ENCODE measurements around the gene MST1. TPM values are rescaled to one million over a fixed set of nuclear protein-coding genes. Genes with fewer than 3 reads are reported as not detected.

MST1 gene
- total RNA-seq, 8 experiments from 2014 or later = 7.7 to 59.9 (median 26.0) TPM

DNA sequence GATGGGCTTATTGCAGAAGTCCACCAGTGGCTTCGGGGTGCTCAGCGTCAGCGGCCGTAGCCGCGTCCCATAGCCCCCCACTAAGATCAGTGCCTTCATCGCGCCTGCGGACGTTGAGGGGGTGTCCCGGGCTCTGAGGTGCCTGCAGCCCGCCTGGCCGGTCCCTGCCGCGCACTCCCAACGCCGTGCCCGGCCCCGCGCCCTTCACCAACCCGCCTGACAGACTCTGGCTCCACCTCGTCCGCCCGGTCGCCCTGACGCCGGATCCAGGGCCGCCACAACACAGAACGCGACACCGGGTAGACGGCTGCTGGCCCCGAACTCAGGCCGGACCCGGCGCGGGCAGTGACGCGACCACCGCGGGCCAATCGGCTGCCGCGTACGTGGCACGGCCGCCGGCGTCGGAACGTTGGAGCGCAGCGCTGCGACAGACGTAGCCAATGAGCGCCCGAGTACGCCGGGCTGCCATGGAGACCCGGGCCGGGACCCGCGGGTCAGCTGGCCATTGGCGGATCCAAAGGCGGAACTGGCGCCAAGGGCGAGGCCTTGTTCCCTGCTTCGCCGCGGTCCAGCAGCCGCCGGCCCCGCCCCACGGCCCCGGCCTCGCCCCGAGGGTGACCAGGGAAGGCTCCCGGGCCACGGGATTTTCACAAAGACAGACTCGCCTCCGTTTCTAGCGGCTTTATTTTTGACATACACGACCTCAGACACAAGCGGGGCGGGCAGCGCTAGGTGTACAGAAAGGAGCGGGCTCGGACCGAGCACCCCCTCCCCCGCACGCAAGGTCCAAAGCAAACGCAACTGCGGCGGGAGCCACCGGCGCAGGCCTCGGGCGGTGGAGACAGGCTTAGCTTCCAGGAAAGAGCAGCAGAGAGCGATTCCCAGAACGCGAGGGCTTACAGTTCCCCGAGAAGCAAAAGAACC is 34.6 kb upstream of the MST1 start, which contains the start of gene GMPPB:
TSS of gene GMPPB (minus strand) at position 324 of the 924 bp plus-strand sequence. CDS start at position 99, 225 bp downstream.
- WGBS, 10 experiments = 0 to 2% (median 0%) methylated on average over 1 to 27 of the region's 102 CpGs; no CpG with 5 or more reads in 1 of the 10 experiments
- peak; percentile 74 to 85 (median 82) for ATAC-seq (replicated peaks in 6 of 8)
- H3K4me1 ChIP-seq (replicated peaks in 1 of 2) = peaks cover 15 to 20% of the 10 kb centered on the region in 2 donors
- in situ Hi-C loops (cut with MboI; ENCODE audit: low pct_unique_long_range_greater_than_20kb in 2 of 9, low sequenced_read_pairs in 9 of 9, unreplicated experiment in 9 of 9) = no loop called here
- H3K27ac ChIP-seq = peak within 1 kb of the TSS; percentile 93 to 96
- peak within 1 kb of the TSS; percentile 80 to 98 (median 93) for H3K4me3 ChIP-seq

DNA sequence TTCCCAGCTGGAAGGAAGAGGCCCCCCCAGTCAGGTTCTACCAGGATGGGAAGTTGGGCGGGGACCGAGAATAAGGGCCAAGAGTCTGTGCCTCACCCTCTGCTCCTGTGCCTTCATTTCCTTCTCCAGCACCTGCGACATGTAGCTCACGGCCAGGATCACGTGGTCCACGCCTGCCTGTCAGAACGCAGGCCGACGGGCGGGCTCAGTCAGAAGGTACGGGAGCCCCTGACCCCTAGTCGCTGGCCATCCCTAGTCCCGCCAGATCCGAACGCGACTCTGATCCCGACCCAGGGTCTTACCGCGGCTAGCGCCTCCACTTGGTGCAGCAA is 34.0 kb upstream of the MST1 start:
- ATAC-seq (replicated peaks in 6 of 8) = peak; percentile 4 to 33 (median 14)
- in situ Hi-C loops (cut with MboI; ENCODE audit: low pct_unique_long_range_greater_than_20kb in 2 of 9, low sequenced_read_pairs in 9 of 9, unreplicated experiment in 9 of 9) = no loop called here

DNA sequence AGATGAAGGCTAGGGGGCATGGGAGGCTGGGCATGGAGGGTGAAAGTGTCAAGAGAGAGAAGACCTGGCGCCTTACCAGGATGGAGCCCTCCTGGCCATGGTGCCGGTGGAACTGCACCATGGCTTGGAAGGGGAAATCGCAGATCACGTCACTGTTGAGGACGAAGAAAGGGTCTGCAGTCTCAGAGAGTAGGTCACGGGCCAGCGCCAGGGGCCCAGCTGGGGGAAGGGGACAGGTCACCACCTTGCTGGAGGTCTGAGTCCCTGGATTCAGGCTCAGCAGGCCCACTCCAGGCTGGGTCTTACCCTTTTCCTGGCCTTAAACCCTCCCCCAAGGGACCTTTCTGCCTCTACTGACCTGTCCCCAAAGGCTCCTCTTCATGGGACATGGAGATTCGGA is 33.6 kb upstream of the MST1 start:
- 0 to 80% (median 47%) methylated on average over 1 to 5 of the region's 8 CpGs; no CpG with 5 or more reads in 4 of the 10 experiments for WGBS, 10 experiments
- in situ Hi-C loops (cut with MboI; ENCODE audit: low pct_unique_long_range_greater_than_20kb in 2 of 9, low sequenced_read_pairs in 9 of 9, unreplicated experiment in 9 of 9) = no loop called here
- H3K27ac ChIP-seq = peak overlapping the region; percentile 93 to 96

More for the DNA sequence above, 34.0 kb upstream of the MST1 start:
- Histone ChIP-seq H3K4me3 (peak overlapping the region; percentile 80 to 98 (median 93)), H3K27ac (peak overlapping the region; percentile 93 to 96), H3K4me1 (replicated peaks in 1 of 2) (peaks cover 20 to 25% of the 10 kb centered on the region in 2 donors)
- 0 to 2% (median 0%) methylated on average over 1 to 9 of the region's 20 CpGs; no CpG with 5 or more reads in 5 of the 10 experiments for WGBS, 10 experiments

DNA sequence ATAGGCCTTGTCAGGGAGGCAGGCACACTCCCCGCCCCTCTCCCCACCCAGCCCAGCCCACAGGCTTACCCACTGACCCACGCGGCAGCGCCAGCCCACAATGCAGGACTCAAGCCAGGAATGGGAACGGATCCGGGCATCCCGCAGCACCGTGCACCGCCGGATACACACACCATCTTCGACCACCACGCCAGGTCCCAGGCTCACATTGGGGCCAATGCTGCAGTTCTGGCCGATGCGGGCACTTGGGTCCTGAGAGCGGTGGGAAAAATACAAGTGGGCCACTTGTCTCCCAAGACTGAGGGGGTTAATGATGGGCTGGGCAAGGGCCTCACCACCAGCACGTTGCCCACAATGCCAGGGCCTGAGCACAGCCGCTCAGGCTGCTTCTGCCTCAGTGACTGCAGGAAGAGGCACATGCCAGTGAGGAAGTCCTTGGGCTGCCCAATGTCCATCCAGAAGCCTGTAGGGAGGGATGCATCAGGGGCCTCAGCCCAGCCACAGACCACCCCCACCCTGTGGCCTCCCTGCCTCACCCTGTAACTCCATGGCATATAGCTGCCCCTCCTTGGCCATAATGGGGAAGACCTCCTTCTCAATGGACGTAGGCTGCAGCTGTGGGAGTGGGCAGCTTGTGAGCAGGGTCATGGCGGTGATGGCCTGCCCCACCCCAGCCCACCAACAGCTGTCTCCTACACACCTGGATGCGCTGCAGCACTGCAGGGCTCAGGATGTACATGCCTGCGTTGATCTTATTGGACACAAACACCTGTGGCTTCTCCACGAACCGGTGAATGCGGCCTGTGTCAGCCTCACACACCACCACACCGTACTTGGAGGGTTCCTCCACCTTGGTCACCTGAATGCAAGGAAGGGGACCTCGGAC is 32.9 kb upstream of the MST1 start:
- Histone ChIP-seq H3K4me1 (replicated peaks in 1 of 2) (peaks cover 20 to 25% of the 10 kb centered on the region in 2 donors), H3K4me3 (peak overlapping the region in 2 of 5 donors; percentile 97 to 98), H3K27ac (no peak overlapping the region)
- 73 to 100% (median 88%) methylated on average over 3 to 11 of the region's 26 CpGs; no CpG with 5 or more reads in 4 of the 10 experiments for WGBS, 10 experiments
- in situ Hi-C loops (cut with MboI; ENCODE audit: low pct_unique_long_range_greater_than_20kb in 2 of 9, low sequenced_read_pairs in 9 of 9, unreplicated experiment in 9 of 9) = no loop called here
- ATAC-seq (replicated peaks in 6 of 8) = no peak

More for the DNA sequence above, 33.6 kb upstream of the MST1 start:
- peak overlapping the region; percentile 80 to 98 (median 93) for H3K4me3 ChIP-seq
- no peak for ATAC-seq (replicated peaks in 6 of 8)
- H3K4me1 ChIP-seq (replicated peaks in 1 of 2) = peaks cover 20 to 25% of the 10 kb centered on the region in 2 donors

DNA sequence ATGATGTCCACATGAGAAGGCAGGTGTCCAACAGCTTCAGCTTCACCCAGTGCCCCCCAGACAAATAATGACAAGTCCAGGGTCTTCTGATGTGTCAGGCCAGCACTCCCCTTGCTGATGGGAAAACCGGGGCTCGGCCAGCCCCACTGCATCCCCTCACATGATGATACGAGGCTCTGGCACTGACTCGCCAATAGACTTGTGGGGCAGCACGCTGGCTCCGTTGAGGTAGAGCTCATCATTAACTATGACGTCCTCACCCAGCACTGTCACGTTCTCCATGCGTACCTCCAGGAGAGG is 32.3 kb upstream of the MST1 start:
- in situ Hi-C loops (cut with MboI; ENCODE audit: low pct_unique_long_range_greater_than_20kb in 2 of 9, low sequenced_read_pairs in 9 of 9, unreplicated experiment in 9 of 9) = no loop called here
- peaks cover 20 to 25% of the 10 kb centered on the region in 2 donors for H3K4me1 ChIP-seq (replicated peaks in 1 of 2)
- no peak overlapping the region for H3K27ac ChIP-seq
- WGBS, 10 experiments = 32 to 96% (median 77%) methylated on average over 2 to 5 of the region's 9 CpGs; no CpG with 5 or more reads in 6 of the 10 experiments
- ATAC-seq (replicated peaks in 6 of 8) = no peak
- no peak overlapping the region for H3K4me3 ChIP-seq

DNA sequence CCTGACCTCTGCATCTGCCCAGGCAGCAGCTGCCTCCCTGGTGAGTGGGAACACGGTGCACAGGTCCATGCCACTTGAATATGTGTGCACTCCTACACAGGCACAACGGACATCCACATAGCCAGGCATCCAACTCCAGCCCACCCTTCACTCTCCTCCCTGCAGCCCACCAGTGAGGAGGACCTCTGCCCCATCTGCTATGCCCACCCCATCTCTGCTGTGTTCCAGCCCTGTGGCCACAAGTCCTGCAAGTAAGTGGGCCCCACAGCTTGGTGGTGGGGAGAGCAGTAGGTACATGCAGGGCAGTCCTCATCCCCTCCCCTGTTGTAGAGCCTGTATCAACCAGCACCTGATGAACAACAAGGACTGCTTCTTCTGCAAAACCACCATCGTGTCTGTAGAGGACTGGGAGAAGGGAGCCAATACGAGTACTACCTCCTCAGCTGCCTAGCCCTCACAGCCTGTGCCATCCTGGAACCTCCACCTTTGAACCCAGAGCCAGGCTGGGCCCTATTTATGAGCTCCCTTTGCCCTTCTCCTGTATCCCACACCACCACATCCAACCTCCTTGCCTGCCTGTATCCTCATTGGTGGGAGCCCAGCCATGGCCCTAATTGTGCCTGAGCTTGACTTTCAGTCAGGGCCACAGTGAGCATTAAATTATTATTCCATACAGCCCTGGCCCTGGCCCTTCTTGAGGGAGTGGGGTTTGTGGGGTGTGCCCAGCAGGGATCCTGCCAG is 31.8 kb upstream of the MST1 start:
- in situ Hi-C loops (cut with MboI; ENCODE audit: low pct_unique_long_range_greater_than_20kb in 2 of 9, low sequenced_read_pairs in 9 of 9, unreplicated experiment in 9 of 9) = no loop called here
- no peak for ATAC-seq (replicated peaks in 6 of 8)
- Histone ChIP-seq H3K4me3 (no peak overlapping the region), H3K4me1 (replicated peaks in 1 of 2) (peaks cover 20 to 25% of the 10 kb centered on the region in 2 donors), H3K27ac (no peak overlapping the region)
- 92 to 100% (median 100%) methylated on average over 1 to 2 of the region's 4 CpGs; no CpG with 5 or more reads in 7 of the 10 experiments for WGBS, 10 experiments

DNA sequence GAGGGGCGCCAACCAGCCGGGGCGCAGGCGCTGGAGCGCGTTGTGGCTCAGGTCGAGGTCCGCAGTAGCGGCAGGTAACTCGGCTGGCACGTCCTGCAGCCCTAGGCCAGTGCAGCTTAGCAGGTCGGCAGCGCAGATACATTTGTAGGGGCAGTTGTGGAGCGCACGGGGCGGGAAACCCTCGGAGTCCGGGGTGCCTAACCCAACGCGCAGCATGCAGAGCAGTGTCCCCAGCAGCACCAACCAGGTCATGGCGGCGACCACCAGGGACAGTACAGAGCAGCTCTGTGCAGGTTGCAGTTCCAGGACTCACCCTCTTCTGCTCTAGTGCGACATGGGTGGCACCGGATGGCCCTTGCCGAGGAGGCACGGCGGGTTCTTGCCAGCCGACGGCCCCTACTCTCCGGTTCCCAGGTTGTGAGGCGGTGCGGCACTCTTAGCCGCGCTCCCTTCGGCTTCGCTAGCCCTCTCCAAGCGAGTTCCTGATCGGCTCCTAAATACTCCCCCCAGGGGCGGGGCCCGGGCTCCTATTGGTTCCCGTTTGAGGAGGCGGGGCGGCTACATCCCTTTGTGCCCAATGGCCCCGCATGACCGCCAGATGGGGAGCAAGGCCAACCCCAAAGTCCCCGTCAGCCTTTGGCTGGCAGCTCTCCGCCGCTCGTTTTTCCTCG is 30.1 kb upstream of the MST1 start, which contains the start of gene AMIGO3:
TSS of gene AMIGO3 (minus strand) at position 471 of the 671 bp plus-strand sequence. CDS start at position 252, 219 bp downstream.
- in situ Hi-C loops (cut with MboI; ENCODE audit: low pct_unique_long_range_greater_than_20kb in 2 of 9, low sequenced_read_pairs in 9 of 9, unreplicated experiment in 9 of 9) = no loop called here
- peak; percentile 50 to 69 (median 64) for ATAC-seq (replicated peaks in 6 of 8)
- Histone ChIP-seq H3K4me3 (peak within 1 kb of the TSS; percentile 40 to 72 (median 51)), H3K4me1 (replicated peaks in 1 of 2) (peaks cover 15 to 20% of the 10 kb centered on the region in 2 donors), H3K27ac (peak within 1 kb of the TSS; percentile 46 to 54)
- 0 to 18% (median 0%) methylated on average over 3 to 10 of the region's 50 CpGs; no CpG with 5 or more reads in 3 of the 10 experiments for WGBS, 10 experiments

DNA sequence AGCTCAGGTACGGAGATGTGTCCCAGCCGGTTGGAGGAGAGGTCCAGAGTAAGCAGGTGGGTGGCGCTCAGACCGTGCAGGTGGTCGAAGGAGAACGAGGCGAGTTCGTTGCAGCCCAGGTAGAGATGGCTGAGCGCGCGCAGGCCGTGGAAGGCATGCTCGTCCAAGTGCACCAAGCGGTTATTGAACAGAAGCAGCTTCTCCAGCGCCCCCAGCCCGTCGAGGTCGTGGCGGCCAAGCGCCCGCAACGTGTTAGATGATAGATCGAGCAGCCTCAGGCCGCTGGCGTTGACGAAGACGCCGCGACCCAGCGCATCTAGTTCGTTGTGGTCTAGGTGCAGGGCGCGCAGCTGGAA is 29.6 kb upstream of the MST1 start:
- WGBS, 10 experiments = 17 to 100% (median 33%) methylated on average over 1 to 20 of the region's 33 CpGs; no CpG with 5 or more reads in 4 of the 10 experiments
- in situ Hi-C loops (cut with MboI; ENCODE audit: low pct_unique_long_range_greater_than_20kb in 2 of 9, low sequenced_read_pairs in 9 of 9, unreplicated experiment in 9 of 9) = no loop called here
- H3K4me3 ChIP-seq = peak overlapping the region; percentile 40 to 72 (median 51)
- peak overlapping the region; percentile 46 to 54 for H3K27ac ChIP-seq
- H3K4me1 ChIP-seq (replicated peaks in 1 of 2) = peaks cover 15 to 18% of the 10 kb centered on the region in 2 donors
- ATAC-seq (replicated peaks in 6 of 8) = no peak

DNA sequence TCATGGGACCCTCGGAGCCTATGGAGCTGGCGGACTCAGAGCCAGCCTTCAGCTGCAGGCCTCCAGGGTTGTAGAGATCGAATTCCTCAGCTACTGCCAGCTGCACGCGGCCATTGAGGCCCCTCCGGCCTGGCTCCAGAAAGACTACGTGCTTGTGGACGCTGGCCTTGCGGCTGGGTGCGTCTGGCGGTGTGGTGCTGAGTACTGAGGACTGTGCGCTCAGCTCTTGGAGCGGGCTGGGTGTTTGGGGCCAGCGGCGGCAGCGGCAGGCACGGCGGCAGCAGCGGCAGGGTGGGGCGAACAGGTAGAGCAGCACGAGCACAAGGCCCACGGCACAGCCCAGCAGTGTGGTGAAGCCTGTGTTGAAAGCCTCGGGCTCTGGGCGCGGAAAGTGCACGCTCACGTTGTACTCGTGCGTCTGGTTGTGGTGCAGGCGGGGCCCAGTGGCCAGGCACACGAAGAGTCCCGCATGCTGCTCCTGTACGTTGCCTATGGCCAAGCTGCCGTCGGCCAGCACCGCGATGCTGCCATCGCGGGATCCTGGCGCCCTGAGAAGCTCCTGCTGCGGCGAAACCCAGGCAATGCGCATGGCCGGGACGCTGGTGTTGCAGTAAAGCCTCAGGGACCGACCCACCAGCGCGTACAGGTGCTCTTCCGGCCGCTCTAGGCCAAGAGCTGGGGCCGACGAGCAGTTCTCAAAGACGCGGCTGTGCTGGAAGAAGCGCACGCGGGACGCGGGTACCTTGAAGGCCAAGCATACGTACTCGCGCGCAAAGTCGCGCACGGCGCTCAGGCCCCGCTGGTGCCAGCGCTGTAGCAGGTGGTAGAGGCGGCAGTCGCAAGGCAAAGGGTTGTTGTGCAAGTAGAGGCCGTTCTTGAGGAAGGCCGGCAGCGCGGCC is 28.9 kb upstream of the MST1 start:
- Histone ChIP-seq H3K27ac (no peak overlapping the region), H3K4me3 (no peak overlapping the region), H3K4me1 (replicated peaks in 1 of 2) (peaks cover 15 to 18% of the 10 kb centered on the region in 2 donors)
- no peak for ATAC-seq (replicated peaks in 6 of 8)
- in situ Hi-C loops (cut with MboI; ENCODE audit: low pct_unique_long_range_greater_than_20kb in 2 of 9, low sequenced_read_pairs in 9 of 9, unreplicated experiment in 9 of 9) = no loop called here
- 80 to 100% (median 95%) methylated on average over 1 to 34 of the region's 75 CpGs; no CpG with 5 or more reads in 4 of the 10 experiments for WGBS, 10 experiments

GRCh38 chr3:49717211-49717958 is 28.1 kb upstream of the MST1 start:
- no peak for ATAC-seq (replicated peaks in 6 of 8)
- Histone ChIP-seq H3K4me3 (no peak overlapping the region), H3K4me1 (replicated peaks in 1 of 2) (peaks cover 9 to 12% of the 10 kb centered on the region in 2 donors), H3K27ac (no peak overlapping the region)
- WGBS, 10 experiments = 80 to 100% methylated on average over 1 of the region's 14 CpGs; no CpG with 5 or more reads in 8 of the 10 experiments
- in situ Hi-C loops (cut with MboI; ENCODE audit: low pct_unique_long_range_greater_than_20kb in 2 of 9, low sequenced_read_pairs in 9 of 9, unreplicated experiment in 9 of 9) = no loop called here
